ENCODE results near the gene MRPL55.

MRPL55 gene

GRCh38 chr1:228146417-228147150 is 37.5 kb upstream of the MRPL55 start:
- TF ChIP-seq EZH2phosphoT487 (IDR thresholded peaks at IDR 0.05; ENCODE audit: low read length) (no peak), CTCF (IDR thresholded peaks at IDR 0.05; ENCODE audit: low read length) (no peak), EZH2 (optimal IDR thresholded peaks at IDR 0.05; ENCODE audit: low read depth, low read length) (no peak)
- Histone ChIP-seq H3K36me3 (replicated peaks; ENCODE audit: insufficient read depth, low read length) (peaks cover 6% of the 10 kb centered on the region; the same call in 1 of the 2 replicates), H4K20me1 (ENCODE audit: insufficient read depth, low read length) (peaks cover 32% of the 10 kb centered on the region), H3F3A (ENCODE audit: insufficient read depth, low read length) (no peaks in the 10 kb centered on the region), H3K9ac (ENCODE audit: low read length) (no peak overlapping the region), H2AFZ (ENCODE audit: low read length) (no peak overlapping the region), H3K27me3 (replicated peaks; ENCODE audit: insufficient read depth, low read length) (no peaks in the 10 kb centered on the region), H3K79me2 (ENCODE audit: low read length) (peaks cover 60% of the 10 kb centered on the region), H3K4me1 (ENCODE audit: low read length) (peaks cover 12% of the 10 kb centered on the region), H3K4me2 (ENCODE audit: low read depth, low read length) (no peak overlapping the region), H3K9me3 (replicated peaks; ENCODE audit: insufficient read depth, low read length) (no peaks in the 10 kb centered on the region), H3K9me2 (replicated peaks; ENCODE audit: insufficient read depth, low read length) (no peaks in the 10 kb centered on the region), H3K27ac (ENCODE audit: low read length) (no peak overlapping the region), H3K4me3 (ENCODE audit: low read length) (no peak overlapping the region)
- no peak for DNase-seq

GRCh38 chr1:228145463-228146416 is 36.6 kb upstream of the MRPL55 start:
- no peak overlapping the region for H3K4me2 ChIP-seq (ENCODE audit: low read depth, low read length)
- no peak overlapping the region for H3K27ac ChIP-seq (ENCODE audit: low read length)
- H3K27me3 ChIP-seq (replicated peaks; ENCODE audit: insufficient read depth, low read length): no peaks in the 10 kb centered on the region
- no peaks in the 10 kb centered on the region for H3K9me3 ChIP-seq (replicated peaks; ENCODE audit: insufficient read depth, low read length)
- H4K20me1 ChIP-seq (ENCODE audit: insufficient read depth, low read length): peaks cover 32% of the 10 kb centered on the region
- peaks cover 69% of the 10 kb centered on the region for H3K79me2 ChIP-seq (ENCODE audit: low read length)
- H3K9ac ChIP-seq (ENCODE audit: low read length): no peak overlapping the region
- no peaks in the 10 kb centered on the region for H3K9me2 ChIP-seq (replicated peaks; ENCODE audit: insufficient read depth, low read length)
- DNase-seq: no peak
- no peak overlapping the region for H3K4me3 ChIP-seq (ENCODE audit: low read length)
- H3F3A ChIP-seq (ENCODE audit: insufficient read depth, low read length): peaks cover 6% of the 10 kb centered on the region
- peaks cover 6% of the 10 kb centered on the region; the same call in 1 of the 2 replicates for H3K36me3 ChIP-seq (replicated peaks; ENCODE audit: insufficient read depth, low read length)
- H2AFZ ChIP-seq (ENCODE audit: low read length): no peak overlapping the region
- H3K4me1 ChIP-seq (ENCODE audit: low read length): peaks cover 14% of the 10 kb centered on the region
- TF ChIP-seq CTCF (IDR thresholded peaks at IDR 0.05; ENCODE audit: low read length) (no peak), EZH2phosphoT487 (IDR thresholded peaks at IDR 0.05; ENCODE audit: low read length) (no peak), EZH2 (optimal IDR thresholded peaks at IDR 0.05; ENCODE audit: low read depth, low read length) (no peak)

GRCh38 chr1:228144993-228145343 is 35.9 kb upstream of the MRPL55 start:
- Histone ChIP-seq H3K27ac (ENCODE audit: low read length) (no peak overlapping the region), H4K20me1 (ENCODE audit: insufficient read depth, low read length) (peaks cover 32% of the 10 kb centered on the region), H3F3A (ENCODE audit: insufficient read depth, low read length) (peaks cover 12% of the 10 kb centered on the region), H3K4me2 (ENCODE audit: low read depth, low read length) (no peak overlapping the region), H3K4me1 (ENCODE audit: low read length) (peaks cover 14% of the 10 kb centered on the region), H3K9me2 (replicated peaks; ENCODE audit: insufficient read depth, low read length) (no peaks in the 10 kb centered on the region), H3K9ac (ENCODE audit: low read length) (no peak overlapping the region), H3K79me2 (ENCODE audit: low read length) (peaks cover 75% of the 10 kb centered on the region), H3K4me3 (ENCODE audit: low read length) (no peak overlapping the region), H3K9me3 (replicated peaks; ENCODE audit: insufficient read depth, low read length) (no peaks in the 10 kb centered on the region), H2AFZ (ENCODE audit: low read length) (no peak overlapping the region), H3K36me3 (replicated peaks; ENCODE audit: insufficient read depth, low read length) (peaks cover 6% of the 10 kb centered on the region; the same call in 1 of the 2 replicates), H3K27me3 (replicated peaks; ENCODE audit: insufficient read depth, low read length) (no peaks in the 10 kb centered on the region)
- TF ChIP-seq CTCF (IDR thresholded peaks at IDR 0.05; ENCODE audit: low read length): no peak
- TF ChIP-seq EZH2 (optimal IDR thresholded peaks at IDR 0.05; ENCODE audit: low read depth, low read length): no peak
- TF ChIP-seq EZH2phosphoT487 (IDR thresholded peaks at IDR 0.05; ENCODE audit: low read length): no peak
- DNase-seq: no peak
